GM19395 (cell line): Measurements from ENCODE around the gene KIAA0930.

Source experiments
- ATAC-seq: cut with Tn5 transposase; IDR thresholded peaks from one replicate; pipeline ENCODE4 v1.9.1; 2021; ENCODE audit warnings: mild to moderate bottlenecking, moderate library complexity; ENCODE audit not compliant: unreplicated experiment

The KIAA0930 gene

DNA sequence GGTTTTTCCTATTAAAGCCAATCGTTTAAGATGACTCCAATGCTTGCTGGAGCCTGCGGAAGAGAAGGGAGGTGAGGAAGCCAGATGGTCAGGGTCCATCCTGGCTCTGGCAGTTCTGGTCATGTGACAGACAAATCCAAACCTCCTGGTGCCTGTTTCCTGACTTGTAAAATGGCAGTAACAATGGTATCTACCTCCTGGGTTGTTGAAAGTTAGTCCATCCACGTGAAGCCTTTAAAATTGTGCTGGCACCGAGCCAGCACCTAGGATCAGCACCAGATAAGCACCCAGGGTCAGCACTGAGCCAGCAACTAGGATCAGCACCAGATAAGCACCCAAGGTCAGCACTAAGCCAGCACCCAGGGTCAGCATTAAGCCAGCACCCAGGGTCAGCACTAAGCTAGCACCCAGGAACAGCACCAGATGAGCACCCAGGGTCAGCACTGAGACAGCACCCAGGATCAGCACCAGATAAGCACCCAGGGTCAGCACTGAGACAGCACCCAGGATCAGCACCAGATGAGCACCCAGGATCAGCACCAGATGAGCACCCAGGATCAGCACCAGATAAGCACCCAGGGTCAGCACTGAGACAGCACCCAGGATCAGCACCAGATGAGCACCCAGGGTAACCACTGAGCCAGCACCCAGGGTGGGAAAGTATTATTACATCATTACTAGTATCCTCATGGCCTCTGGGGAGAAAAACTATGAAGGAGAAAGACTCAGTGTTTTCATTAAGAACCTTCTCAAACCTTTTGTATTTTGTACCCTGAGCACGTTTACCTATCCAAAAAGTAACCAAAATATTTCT, 17.2 kb downstream of the KIAA0930 start:
- no peak for ATAC-seq

DNA sequence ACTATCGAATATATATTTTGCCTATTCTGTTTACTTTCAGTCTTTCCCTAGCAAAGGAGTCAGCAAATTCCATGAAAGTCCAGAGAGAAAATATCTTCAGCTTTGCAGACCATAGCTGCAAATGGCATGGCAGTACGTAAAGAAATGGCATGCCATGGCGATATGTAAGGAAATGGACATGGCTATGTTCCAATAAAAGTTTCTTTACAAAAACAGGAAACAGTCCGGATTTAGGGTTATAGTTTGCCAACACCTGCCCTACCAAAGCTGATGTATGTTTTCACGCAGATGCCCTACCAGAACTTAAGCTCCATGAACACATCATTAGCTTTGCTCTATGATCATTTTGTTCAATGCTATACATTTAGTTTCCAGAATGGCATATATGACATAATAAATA, 19.5 kb downstream of the KIAA0930 start:
- no peak for ATAC-seq

DNA sequence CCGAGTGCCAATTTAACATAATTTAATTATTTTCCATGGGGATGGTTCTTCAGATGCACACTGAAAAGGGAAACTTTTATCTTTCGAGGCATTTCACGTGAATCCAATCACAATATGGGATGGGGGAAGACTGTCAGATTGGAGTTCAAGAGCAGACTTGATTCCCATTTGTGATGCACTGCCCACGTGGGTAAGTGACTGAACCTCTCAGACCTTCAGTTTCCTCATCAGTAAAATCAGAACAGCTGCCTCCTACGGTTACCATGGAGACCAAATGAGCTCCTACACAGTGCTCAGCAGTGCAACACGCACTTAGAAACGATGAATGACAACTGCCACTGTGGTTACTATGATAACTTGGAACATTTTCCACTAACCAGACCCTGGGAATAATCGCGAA, 21.7 kb downstream of the KIAA0930 start:
- ATAC-seq: no peak

DNA sequence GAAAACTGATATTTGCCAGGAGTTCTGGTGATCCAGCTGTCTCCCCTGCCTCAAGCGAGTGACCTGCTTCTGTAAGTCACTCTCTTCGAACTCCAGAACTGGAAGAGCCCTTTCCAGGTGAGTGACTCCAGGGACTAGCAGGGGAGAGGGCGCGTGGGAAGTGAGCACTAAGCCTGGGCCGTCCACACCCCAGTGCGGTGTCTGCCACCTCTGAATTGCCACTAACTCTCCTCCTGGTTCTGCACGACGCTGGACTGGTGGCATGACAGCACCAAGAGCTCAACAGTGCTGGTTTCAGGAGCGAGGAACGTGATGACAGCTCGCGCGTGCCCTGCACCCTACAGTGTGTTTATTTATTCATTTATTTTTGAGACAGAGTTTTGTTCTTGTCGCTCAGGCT, 22.9 kb downstream of the KIAA0930 start:
- ATAC-seq: no peak

DNA sequence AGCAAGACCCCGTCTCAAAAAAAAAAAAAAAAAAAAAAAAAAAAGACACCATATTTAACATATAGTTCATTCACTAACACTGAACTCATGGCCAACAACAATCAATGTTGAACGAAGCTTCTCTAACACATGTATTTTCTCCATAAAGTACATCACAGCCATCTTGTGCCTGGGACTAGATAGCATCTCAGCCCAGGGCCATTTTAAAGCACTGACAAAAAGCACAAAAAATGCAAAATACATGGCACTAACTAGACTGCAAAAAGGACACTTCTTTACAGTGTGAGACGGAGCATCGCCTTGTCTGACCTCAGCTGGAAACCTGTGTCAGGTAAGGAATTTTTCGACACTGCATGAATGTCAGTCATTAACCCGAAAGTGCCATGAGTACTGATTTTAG, 23.3 kb downstream of the KIAA0930 start:
- no peak for ATAC-seq

DNA sequence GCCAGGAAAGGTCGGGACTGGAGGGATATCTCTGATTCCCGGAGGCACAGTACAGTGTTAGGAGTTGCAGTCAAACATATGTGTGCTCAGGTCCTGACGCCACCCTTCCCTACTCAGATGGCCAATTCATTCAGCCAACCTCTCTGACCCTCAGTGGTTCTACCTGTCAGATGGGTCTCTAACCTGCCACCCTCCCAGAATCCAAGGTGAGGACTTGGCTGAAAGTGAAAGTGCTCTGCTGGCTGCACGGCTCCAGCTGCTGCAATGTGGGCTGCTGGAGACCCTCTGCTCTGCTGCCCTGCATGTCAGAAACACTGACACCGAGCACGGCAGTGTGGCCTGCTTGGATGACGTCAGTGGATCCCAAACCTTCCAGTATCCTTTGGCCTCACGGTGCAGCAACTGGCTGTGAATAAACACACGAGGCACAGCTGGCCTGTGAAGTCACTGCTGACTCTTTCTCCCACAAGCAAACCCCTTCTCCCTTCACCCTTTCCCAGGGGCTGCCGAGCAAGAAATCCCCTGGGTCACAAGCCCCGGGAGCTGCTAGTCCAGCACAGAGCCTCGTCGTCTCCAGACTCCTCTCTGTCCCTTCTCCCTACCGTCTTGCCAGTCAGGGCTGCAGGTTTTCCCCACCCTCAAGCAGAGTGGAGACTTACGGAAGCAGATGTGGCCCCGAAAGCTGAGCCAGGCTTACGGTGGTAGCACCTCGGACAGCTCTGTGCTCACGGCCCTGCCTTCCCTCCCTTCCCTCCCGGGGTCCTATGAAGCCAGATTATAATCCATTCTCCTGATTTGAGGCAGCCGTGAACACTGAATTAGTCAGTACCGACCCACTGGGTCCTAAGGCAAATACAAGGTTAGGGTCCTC, 24.3 kb downstream of the KIAA0930 start:
- no peak for ATAC-seq

DNA sequence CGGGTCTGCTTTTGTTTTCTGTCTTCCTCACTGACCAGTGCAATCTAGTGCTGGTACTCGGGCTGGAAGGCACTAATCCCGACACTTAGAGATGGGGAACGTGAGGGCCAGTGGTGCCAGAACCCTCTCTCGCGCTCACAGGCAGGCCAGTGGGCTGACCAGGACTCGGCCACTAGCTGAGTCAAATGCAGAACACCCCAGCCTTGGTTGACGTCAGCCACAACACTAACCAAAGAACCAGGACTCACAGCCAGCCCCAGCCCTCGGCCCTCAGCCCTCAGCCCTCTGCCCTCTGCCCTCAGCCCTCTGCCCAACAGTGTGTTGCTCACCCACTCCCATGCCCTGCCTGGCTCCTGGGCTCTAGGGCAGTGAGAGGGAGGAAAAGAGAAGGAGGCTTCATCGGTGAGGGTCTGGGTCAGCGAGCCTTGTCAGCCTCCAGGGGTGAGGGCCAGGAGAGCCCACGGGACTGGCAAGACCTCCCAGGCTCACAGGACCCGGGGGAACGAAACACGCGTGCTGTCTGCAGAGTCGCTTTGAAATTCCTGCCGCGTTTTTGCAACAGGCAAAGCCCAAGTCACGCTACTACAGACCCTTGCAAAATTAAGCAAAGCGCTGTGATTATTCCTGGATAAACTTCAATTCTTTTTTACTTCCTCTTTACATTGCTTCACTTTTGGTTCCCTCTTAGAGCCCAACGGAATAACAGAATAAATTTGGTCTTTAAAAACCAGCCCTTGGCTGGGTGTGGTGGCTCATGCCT, 27.5 kb downstream of the KIAA0930 start:
- no peak for ATAC-seq

DNA sequence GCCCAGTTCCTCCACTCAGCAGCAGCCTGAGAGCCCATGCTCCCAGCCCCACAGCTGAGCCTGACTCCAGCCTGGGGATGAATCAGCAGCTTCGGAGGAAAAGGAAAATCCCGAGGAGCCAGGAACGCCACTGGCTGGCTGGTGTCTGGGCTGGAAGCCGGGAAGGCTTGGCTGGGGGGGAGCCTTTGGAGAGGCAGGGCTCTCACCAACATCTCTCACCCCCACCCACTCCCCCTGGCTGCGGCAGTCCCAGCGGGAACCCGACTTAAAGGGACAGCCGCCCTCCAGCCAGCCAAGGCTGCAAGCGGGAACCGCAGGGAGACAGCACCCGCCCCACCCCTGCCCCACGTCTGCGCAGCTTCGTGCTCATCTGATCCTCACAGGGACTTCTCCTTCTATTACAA, 28.4 kb downstream of the KIAA0930 start:
- ATAC-seq: no peak

DNA sequence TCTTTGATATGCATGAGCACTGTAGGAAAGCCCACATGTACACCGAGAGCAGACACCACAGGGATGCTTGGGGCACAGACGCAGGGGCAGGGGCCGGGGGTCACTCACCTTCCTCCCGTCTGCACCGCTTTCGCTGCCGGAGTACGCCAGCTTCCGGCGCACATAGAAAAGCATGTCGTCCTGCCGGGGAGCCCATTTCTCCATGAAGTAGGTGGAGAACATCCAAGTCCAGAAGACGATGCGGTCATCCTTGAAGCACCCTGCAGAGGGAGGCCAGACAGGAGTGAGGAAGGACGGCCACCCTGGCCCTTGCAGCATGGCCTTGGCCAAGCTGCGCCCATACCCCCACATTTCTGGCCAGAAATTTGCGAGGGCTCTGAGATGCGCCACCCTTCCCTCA, 28.8 kb downstream of the KIAA0930 start:
- ATAC-seq: no peak

DNA sequence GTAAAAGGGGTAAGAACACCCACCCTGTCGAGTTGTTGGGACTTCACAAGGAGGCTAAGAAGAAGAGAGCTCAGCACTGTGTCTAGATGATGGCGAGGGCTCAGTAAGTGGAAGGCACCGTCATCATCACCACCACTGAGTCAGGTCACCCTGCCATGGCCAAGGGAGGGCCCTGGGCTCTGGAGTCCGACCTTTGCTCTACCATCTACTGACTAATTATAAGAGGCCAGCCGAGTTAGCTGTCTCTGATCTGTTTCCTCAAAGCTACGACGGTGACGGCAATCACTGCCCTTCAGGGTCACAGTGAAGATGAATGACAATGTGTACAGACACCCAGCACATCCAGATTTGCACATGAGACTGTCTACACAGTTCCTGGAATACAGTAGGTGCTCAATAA, 29.3 kb downstream of the KIAA0930 start:
- ATAC-seq: no peak

DNA sequence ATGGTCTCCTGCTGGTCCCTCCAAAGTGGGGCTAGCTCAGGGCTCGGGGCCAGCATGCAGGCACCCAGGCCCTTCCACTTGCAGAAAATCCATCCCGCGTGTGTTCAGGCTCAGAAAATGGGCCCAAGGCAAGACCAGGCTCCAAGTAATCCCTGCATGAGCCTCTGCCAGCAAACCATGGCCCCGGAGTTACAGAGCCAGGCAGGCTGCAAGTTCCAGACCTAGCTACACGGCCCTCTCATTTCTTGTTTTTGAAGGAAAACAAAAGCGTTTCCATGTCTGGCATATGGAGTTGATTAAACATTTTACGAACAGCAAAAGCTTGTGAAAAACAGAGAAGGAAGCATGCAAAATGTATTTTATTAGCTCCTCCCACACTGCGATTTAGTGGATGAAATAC, 29.7 kb downstream of the KIAA0930 start:
- ATAC-seq: no peak

DNA sequence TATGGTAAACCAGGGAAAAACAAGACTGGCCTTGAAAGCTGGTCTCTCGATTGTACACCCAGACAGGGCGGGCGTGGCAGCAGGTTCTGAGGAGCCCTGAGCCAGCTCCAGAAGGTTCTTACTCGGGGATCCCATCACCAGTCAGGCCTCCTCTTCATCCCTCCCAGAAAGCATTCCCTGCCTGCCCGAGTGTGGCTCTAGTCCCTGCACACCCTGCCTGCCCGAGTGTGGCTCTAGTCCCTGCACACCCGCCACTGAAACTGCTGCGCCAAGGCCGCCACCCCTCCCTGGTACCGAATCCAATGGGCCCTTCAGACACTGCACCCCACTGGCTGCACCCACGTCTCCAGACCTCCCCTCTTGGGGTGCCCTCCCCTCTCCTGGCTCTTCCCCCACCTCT, 30.1 kb downstream of the KIAA0930 start:
- no peak for ATAC-seq

DNA sequence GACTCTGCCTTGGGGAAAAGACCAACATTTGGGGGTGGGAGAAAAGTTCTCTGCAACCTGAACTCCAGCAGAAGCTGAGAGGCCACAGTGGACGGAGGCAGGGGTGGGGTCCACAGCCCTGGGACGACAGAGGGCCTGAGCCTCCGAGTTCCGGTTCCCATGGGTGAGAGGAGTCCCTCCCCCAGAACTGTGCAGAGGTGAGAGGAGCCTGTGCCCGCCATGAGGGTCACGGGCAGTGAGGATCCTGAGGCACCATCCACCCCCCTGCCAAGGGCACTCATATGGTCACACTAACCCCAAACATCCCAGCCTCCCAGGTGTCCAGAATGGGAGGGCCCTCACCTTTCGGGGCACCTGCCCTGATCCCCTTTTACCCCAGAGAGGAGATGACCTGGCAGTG, 30.5 kb downstream of the KIAA0930 start:
- no peak for ATAC-seq

DNA sequence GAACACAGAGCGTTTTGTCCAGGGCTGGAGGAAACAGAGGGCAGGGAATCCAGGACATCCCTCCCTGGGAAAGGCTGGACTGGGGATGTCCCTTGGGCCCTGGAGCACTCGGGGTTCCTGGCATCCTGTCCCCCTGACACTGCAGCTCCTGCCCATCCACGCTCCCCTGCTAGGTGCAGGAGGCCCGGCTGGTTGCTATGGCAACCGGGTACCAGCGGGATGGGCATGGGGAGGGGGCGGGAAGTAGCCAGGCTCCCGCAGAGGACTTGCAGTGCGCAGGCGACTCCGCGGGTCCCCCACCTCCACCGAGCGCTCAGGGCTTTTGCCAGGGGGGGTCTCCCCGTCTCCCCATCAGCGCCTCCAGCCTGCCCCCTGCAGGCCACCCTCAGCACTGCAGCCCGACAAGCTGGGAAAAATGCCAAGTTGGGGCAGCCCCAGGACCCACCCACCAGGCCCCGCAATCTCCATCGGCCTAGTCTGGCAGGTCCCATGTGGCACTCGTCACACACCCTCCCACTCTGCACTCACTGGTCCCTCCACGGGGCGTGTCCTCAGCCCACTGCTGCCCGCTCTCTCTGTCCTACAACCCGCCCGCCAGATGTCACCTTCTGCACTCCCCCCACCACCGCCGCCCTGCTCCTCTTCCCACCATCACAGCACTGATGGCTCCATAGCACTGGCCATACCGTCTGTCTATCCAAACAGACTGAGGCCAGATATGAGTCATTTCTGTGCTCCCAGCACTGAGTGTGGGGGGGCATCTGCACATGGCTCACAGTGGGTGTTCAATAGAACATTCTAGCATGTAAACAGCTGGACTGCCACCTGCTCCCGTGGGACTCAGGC, 31.5 kb downstream of the KIAA0930 start:
- no peak for ATAC-seq

DNA sequence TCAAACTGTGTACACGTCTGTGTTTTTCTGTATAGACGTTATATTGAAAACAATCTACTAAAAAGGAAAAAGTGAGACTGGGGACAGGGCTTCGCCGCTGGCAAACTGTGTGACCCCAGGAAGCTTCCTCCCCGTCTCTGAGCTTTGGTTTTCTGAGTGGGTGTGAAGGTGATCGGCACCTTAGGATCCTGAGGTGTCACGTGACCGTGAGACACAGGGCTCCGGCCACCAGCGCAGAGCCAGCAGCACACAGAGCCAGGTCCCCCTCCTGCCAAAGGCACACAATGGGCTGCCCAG, 32.0 kb downstream of the KIAA0930 start:
- no peak for ATAC-seq

DNA sequence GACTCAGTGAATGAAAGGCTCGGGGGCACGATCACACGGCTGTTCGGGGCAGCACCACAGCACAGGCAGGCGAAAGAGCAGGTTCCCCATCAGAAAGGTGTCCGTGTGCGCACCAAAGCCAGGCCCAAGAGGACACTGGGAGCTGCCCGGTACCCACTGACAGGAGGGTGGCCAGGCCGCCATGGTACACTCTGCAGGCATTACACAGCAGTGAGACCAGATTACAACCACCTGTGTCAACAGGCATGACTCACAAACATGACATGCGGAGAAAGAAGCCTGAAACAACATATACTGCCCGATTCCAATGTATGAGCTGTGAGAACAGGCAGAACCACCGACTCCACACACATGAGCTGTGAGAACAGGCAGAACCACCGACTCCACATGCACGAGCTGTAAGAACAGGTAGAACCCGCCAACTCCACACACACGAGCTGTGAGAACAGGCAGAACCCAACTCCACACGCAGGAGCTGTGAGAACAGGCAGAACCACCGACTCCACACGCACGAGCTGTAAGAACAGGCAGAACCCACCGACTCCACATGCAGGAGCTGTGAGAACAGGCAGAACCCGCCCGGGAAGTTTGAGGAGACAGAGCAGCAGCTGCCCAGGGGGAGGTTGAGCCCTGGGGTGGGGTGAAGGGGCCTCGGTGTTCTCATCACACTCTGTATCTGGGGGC, 32.6 kb downstream of the KIAA0930 start:
- ATAC-seq: no peak

DNA sequence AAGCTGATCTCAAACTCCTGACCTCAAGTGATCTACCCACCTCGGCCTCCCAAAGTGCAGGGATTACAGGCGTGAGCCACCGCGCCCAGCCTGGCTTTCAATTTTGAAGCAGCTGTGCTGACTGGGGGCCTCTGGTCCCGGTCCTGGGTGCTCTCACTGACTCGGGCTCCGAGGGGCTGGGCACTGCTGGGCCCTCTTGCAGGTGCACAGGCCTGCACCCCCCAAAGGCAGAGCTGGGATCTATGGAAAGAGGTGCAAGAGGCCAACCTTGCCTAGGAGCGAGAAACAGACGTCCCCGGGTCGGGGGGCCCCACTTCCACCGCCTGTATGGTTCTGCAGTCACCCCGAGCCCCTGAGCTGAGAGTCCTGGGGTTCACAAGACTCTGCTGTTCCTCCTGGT, 33.2 kb downstream of the KIAA0930 start:
- ATAC-seq: no peak

DNA sequence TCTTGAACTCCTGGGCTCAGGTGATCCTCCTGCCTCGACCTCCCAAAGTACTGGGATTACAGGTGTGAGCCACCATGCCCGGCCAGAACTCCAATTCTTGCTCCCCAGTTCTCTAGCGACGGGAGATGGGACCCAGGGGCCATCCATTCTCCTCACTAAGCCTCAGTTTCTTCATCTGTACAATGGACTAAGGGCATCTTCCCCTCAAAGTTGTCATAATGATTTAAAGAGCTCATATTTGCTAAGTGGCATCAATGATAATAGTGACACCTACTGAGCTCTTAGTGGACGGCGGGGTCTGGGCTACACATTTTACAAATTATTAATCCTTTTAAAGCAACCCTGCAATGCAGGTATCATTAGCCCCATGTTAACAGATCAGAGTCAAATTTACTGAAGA, 34.5 kb downstream of the KIAA0930 start:
- no peak for ATAC-seq

DNA sequence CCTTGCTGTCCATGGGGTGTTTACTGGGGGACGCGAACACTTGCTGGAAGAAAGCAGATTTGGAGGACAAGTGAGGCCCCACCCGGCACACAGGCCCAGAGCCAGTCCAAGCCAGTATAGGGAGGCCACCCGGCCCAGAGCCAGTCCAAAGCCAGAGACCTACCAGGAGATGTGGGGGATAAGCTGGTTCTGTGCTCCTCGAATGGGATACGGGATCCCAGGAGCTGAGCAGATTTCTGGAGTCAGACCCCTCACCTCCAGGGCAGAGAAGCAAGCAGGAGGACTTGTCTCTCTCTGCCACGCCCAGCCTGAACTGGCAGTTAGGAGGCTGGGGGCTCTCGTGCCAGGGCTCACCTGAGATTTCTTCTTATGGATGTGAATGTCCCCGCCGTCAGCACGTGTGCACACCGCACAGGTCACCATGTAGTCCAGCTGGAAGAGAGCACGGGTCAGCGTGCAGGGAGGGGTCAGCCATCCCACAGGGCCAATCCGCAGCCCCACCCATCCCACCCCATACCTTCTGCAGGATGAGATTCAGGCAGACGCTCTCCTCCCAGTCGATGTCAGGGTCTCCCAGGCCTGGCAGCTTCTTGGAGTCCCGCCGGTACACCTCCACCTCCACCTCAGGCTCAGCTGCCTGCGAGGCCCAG, 35.3 kb downstream of the KIAA0930 start:
- no peak for ATAC-seq

DNA sequence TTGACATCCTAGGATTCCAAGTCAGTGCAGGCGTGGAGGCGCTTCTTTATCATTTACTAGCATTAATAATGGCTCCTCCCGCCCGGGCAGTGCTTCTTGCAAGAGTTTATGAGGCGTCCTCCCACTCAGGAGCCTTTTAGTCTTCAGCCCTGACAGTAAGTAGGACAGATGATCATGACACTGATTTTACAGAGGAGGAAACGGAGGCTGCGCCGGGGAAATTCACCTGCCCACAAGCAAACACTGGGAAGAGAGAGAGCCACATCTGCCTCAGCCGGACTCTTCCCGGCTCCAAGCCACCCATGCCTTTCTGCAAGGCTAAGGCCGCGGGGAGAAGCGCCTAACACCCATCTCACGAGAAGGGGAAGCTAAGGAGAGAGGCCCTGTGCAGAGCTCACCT, 35.9 kb downstream of the KIAA0930 start:
- no peak for ATAC-seq
